GM23338 (cell line): Measurements from ENCODE around the gene C2orf68. TPM values are rescaled to one million over a fixed set of nuclear protein-coding genes. Genes with fewer than 3 reads are reported as not detected.

Source experiments
- CTCF ChIP-seq, 2 experiments: fragments of 200-600 bp in 1 of 2; sonication (generic) in 1 of 2; conservative IDR thresholded peaks; 2 replicates each; pipeline versions ENCODE4 v1.5.1 to v1.6.1; 2016 to 2017; ENCODE audit warnings: antibody characterized with exemption in 2 of 2, low read depth in 2 of 2, mild to moderate bottlenecking in 2 of 2, moderate library complexity in 1 of 2
- EZH2phosphoT487 ChIP-seq: fragments of 200-600 bp; sonication (generic); IDR thresholded peaks from one replicate; pipeline ENCODE4 v1.8.1; 2018; ENCODE audit warnings: antibody characterized with exemption; ENCODE audit not compliant: unreplicated experiment
- JUNB ChIP-seq: IDR thresholded peaks from one replicate; pipeline ENCODE4 v1.6.1; 2016; ENCODE audit warnings: antibody characterized with exemption; ENCODE audit not compliant: unreplicated experiment
- NANOG ChIP-seq: IDR thresholded peaks from 2 replicates; pipeline ENCODE4 v1.6.1; 2016; ENCODE audit warnings: antibody characterized with exemption, borderline replicate concordance
- POLR2AphosphoS5 ChIP-seq: IDR thresholded peaks from 2 replicates; pipeline ENCODE4 v1.6.1; 2016; ENCODE audit warnings: antibody characterized with exemption, low read depth
- STAT1 ChIP-seq: IDR thresholded peaks from one replicate; pipeline ENCODE4 v1.6.1; 2016; ENCODE audit warnings: antibody characterized with exemption; ENCODE audit not compliant: unreplicated experiment
- ZNF331 ChIP-seq: fragments of 250-450 bp; sonication (Bioruptor Pico); IDR thresholded peaks from 2 replicates; pipeline ENCODE4 v1.5.0; 2020; ENCODE audit warnings: low read depth, mild to moderate bottlenecking, moderate library complexity
- polyA plus RNA-seq: library from polyadenylated mRNA; unstranded; fragments of >200 nt; fragmentation: Nextera tagmentation; extraction: Ambion mirVana; gene quantifications from 2 replicates; pipeline ENCODE4 v1.2.1, GENCODE V29; 2016
- total RNA-seq: library from RNA; depleted of rRNA; stranded (reverse); fragments of >200 nt; shearing (Covaris generic); gene quantifications from 2 replicates; pipeline ENCODE4 v1.2.3, GENCODE V29; 2014
- TF ChIP-seq, protein P1 (sequence below): fragments of 250-450 bp; sonication (Bioruptor Pico); IDR thresholded peaks from 2 replicates; pipeline ENCODE4 v1.5.0; 2020; ENCODE audit warnings: mild to moderate bottlenecking, moderate library complexity
- TF ChIP-seq, protein P2 (sequence below): IDR thresholded peaks from 2 replicates; pipeline ENCODE4 v1.6.1; 2016; ENCODE audit warnings: antibody characterized with exemption

The C2orf68 gene
- total and polyA plus RNA-seq, 2 experiments from 2014 or later = 26.8 to 76.4 TPM

- TF ChIP-seq, protein P1, sequence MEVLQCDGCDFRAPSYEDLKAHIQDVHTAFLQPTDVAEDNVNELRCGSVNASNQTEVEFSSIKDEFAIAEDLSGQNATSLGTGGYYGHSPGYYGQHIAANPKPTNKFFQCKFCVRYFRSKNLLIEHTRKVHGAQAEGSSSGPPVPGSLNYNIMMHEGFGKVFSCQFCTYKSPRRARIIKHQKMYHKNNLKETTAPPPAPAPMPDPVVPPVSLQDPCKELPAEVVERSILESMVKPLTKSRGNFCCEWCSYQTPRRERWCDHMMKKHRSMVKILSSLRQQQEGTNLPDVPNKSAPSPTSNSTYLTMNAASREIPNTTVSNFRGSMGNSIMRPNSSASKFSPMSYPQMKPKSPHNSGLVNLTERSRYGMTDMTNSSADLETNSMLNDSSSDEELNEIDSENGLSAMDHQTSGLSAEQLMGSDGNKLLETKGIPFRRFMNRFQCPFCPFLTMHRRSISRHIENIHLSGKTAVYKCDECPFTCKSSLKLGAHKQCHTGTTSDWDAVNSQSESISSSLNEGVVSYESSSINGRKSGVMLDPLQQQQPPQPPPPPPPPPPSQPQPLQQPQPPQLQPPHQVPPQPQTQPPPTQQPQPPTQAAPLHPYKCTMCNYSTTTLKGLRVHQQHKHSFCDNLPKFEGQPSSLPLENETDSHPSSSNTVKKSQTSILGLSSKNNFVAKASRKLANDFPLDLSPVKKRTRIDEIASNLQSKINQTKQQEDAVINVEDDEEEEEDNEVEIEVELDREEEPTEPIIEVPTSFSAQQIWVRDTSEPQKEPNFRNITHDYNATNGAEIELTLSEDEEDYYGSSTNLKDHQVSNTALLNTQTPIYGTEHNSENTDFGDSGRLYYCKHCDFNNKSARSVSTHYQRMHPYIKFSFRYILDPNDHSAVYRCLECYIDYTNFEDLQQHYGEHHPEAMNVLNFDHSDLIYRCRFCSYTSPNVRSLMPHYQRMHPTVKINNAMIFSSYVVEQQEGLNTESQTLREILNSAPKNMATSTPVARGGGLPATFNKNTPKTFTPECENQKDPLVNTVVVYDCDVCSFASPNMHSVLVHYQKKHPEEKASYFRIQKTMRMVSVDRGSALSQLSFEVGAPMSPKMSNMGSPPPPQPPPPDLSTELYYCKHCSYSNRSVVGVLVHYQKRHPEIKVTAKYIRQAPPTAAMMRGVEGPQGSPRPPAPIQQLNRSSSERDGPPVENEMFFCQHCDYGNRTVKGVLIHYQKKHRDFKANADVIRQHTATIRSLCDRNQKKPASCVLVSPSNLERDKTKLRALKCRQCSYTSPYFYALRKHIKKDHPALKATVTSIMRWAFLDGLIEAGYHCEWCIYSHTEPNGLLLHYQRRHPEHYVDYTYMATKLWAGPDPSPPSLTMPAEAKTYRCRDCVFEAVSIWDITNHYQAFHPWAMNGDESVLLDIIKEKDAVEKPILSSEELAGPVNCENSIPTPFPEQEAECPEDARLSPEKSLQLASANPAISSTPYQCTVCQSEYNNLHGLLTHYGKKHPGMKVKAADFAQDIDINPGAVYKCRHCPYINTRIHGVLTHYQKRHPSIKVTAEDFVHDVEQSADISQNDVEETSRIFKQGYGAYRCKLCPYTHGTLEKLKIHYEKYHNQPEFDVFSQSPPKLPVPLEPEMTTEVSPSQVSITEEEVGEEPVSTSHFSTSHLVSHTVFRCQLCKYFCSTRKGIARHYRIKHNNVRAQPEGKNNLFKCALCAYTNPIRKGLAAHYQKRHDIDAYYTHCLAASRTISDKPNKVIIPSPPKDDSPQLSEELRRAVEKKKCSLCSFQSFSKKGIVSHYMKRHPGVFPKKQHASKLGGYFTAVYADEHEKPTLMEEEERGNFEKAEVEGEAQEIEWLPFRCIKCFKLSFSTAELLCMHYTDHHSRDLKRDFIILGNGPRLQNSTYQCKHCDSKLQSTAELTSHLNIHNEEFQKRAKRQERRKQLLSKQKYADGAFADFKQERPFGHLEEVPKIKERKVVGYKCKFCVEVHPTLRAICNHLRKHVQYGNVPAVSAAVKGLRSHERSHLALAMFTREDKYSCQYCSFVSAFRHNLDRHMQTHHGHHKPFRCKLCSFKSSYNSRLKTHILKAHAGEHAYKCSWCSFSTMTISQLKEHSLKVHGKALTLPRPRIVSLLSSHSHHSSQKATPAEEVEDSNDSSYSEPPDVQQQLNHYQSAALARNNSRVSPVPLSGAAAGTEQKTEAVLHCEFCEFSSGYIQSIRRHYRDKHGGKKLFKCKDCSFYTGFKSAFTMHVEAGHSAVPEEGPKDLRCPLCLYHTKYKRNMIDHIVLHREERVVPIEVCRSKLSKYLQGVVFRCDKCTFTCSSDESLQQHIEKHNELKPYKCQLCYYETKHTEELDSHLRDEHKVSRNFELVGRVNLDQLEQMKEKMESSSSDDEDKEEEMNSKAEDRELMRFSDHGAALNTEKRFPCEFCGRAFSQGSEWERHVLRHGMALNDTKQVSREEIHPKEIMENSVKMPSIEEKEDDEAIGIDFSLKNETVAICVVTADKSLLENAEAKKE (CRISPR knock-in tag) = no peak
- no peak for TF ChIP-seq CTCF (conservative IDR thresholded peaks at IDR 0.05; ENCODE audit: low read depth in 2 of 2)
- TF ChIP-seq ZNF331 (CRISPR knock-in tag) = no peak
- TF ChIP-seq, protein P2, sequence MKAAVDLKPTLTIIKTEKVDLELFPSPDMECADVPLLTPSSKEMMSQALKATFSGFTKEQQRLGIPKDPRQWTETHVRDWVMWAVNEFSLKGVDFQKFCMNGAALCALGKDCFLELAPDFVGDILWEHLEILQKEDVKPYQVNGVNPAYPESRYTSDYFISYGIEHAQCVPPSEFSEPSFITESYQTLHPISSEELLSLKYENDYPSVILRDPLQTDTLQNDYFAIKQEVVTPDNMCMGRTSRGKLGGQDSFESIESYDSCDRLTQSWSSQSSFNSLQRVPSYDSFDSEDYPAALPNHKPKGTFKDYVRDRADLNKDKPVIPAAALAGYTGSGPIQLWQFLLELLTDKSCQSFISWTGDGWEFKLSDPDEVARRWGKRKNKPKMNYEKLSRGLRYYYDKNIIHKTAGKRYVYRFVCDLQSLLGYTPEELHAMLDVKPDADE = no peak
- TF ChIP-seq NANOG = no peak
- no peak for TF ChIP-seq STAT1
- TF ChIP-seq JUNB = no peak
- no peak for TF ChIP-seq EZH2phosphoT487
- no peak for TF ChIP-seq POLR2AphosphoS5
Observed at GRCh38 chr2:85577063-85577385, 34.8 kb downstream of the C2orf68 start (continued).
